Stimulated activated CD4-positive, alpha-beta T cell treated with anti-CD3 and anti-CD28 coated beads, Interleukin-4, amount 100 ng/mL, for 4 hours (primary cell): Measurements from ENCODE around the gene HOXB13.

ENCODE experiments used
- DNase-seq, 2 experiments: peaks; one replicate each; pipeline ENCODE4 v3.0.0-alpha.2; 2020

HOXB13 gene

GRCh38 chr17:48728232-48729231, at the start of gene HOXB13:
Gene HOXB13 (minus strand): TSS chr17:48728750. CDS start chr17:48728593, 157 bp downstream.
- peak; percentile 30 to 48 for DNase-seq

GRCh38 chr17:48776602-48777001, 48.1 kb upstream of the HOXB13 start:
- no peak for DNase-seq

GRCh38 chr17:48773245-48773644, 44.7 kb upstream of the HOXB13 start:
- DNase-seq, result no peak

GRCh38 chr17:48770954-48771353, 42.4 kb upstream of the HOXB13 start:
- DNase-seq, result no peak

GRCh38 chr17:48769009-48769675, 40.6 kb upstream of the HOXB13 start:
- DNase-seq, result no peak

GRCh38 chr17:48767263-48767774, 38.8 kb upstream of the HOXB13 start:
- no peak for DNase-seq

GRCh38 chr17:48761114-48761513, 32.6 kb upstream of the HOXB13 start:
- no peak for DNase-seq

- no peak for DNase-seq
Measured at GRCh38 chr17:48760411-48760810, 31.9 kb upstream of the HOXB13 start.

- DNase-seq, result no peak
Measured at GRCh38 chr17:48759288-48759687, 30.7 kb upstream of the HOXB13 start.

- no peak for DNase-seq
Measured at GRCh38 chr17:48757524-48757961, 29.0 kb upstream of the HOXB13 start.

- DNase-seq, result no peak
Measured at GRCh38 chr17:48756830-48757251, 28.3 kb upstream of the HOXB13 start.

- no peak for DNase-seq
Measured at GRCh38 chr17:48755356-48755755, 26.8 kb upstream of the HOXB13 start.

GRCh38 chr17:48754500-48755261, 26.1 kb upstream of the HOXB13 start:
- DNase-seq, result no peak

- no peak for DNase-seq
Measured at GRCh38 chr17:48753794-48754499, 25.4 kb upstream of the HOXB13 start.

- no peak for DNase-seq
Measured at GRCh38 chr17:48752399-48753288, 24.1 kb upstream of the HOXB13 start.

- DNase-seq, result no peak
Measured at GRCh38 chr17:48751733-48752398, 23.3 kb upstream of the HOXB13 start.

- no peak for DNase-seq
Measured at GRCh38 chr17:48751172-48751571, 22.6 kb upstream of the HOXB13 start.

- no peak for DNase-seq
Measured at GRCh38 chr17:48749621-48750553, 21.3 kb upstream of the HOXB13 start.
